ENCODE data around the gene DYNLRB1.

Gene DYNLRB1

DNA sequence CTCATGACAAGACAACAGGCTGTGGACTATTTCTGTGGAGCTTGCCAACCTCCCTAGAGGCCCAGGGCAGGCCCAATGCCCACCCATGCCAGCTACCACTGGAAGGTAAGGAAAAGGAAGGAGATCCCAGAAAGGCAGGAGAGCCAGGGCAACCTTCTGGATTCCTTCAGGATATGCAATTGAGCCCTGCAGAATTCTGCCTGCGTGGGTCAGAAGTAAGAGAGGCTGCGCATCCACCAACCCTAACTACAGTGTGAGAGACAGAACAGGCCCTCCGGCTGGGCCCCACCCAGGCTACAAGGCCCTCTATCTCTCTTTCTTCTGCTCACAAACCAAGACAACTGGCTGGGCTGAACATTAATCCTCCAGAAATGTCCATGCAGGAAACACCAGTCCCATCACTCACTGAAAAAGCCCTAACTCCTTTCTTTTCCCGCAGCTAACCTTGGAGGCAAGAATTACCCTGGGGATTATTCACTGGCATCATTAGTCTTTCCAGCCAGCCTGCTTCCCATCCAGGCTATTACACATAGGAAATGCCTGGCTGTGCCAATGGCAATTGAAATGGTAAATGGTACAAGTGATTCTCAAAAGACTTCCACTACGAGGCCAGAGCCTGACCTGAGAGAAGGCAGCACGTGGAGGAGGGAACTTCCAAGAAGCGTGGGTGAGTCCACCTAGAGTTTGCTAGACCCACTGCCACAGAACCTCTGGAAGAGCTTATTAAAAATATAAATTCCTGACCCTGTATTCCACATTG lies 57.5 kb downstream of the DYNLRB1 start:
- no peak overlapping the region for H3K27ac ChIP-seq
- no peak for TF ChIP-seq ZFX (IDR thresholded peaks at IDR 0.05)
- TF ChIP-seq, protein P1, sequence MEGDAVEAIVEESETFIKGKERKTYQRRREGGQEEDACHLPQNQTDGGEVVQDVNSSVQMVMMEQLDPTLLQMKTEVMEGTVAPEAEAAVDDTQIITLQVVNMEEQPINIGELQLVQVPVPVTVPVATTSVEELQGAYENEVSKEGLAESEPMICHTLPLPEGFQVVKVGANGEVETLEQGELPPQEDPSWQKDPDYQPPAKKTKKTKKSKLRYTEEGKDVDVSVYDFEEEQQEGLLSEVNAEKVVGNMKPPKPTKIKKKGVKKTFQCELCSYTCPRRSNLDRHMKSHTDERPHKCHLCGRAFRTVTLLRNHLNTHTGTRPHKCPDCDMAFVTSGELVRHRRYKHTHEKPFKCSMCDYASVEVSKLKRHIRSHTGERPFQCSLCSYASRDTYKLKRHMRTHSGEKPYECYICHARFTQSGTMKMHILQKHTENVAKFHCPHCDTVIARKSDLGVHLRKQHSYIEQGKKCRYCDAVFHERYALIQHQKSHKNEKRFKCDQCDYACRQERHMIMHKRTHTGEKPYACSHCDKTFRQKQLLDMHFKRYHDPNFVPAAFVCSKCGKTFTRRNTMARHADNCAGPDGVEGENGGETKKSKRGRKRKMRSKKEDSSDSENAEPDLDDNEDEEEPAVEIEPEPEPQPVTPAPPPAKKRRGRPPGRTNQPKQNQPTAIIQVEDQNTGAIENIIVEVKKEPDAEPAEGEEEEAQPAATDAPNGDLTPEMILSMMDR (conservative IDR thresholded peaks at IDR 0.05), result no peak

DNA sequence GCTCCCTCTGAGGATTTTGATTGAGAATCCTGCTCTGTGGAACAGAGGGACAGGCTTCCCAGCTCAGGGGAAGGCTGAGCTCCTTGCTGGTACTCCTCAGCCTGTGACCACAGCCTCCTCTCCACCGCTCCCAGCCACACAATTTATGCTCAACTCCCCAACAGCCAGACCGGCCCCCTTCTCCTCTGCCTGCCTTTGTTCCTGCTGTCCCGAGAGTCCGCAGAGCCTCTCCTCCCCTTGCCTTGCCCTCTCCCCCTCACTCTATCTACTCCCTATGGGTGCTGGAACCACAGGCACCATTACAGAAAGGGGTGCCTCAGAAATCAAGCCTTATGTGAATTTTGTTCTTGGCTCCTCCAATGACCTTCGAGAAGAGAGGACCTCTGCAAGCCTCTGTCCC lies 58.2 kb downstream of the DYNLRB1 start:
- H3K27ac ChIP-seq, result no peak overlapping the region
- TF ChIP-seq, protein P1 (conservative IDR thresholded peaks at IDR 0.05), result no peak
- no peak for TF ChIP-seq ZFX (IDR thresholded peaks at IDR 0.05)

DNA sequence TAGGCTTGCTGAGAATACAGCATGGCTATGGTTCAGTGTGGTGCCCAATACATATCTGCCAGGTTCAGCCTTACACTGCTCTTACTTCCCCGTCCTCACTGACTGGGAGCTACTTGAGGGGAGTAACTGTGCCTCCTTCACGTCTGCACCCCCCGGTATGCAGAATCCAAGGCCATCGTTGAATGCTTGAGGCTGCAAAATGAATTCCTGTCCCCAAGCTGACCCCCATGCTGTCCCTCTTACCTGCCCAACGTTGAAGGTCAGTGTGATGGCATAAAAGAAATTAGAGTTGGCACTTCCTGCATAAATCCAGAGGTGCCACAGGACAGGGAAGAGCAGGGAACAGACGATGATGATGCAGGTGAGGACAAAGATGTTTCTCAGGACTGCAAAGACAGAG lies 58.6 kb downstream of the DYNLRB1 start:
- H3K27ac ChIP-seq, result no peak overlapping the region
- no peak for TF ChIP-seq ZFX (IDR thresholded peaks at IDR 0.05)
- TF ChIP-seq, protein P1 (conservative IDR thresholded peaks at IDR 0.05), result no peak

DNA sequence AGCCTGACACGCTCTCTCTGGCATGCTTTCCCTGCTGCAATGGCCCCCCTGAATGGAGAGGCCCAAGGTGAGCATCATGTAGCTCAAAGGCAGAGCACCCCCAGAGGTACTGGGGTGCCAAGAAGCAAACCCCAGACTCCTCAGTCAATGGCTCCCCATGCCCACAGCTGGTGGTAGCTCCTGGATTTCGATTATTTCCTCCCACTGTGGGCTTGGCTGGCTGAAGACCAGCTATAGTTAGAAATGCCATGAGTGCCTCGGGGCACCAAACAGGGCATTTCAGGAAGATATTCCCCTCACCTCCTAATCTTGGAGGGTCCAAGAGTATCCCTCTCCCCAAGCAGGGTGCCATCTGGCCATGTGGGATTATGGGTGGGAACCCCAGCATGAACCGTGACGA lies 59.0 kb downstream of the DYNLRB1 start:
- H3K27ac ChIP-seq, result no peak overlapping the region
- TF ChIP-seq, protein P1 (conservative IDR thresholded peaks at IDR 0.05), result no peak
- TF ChIP-seq ZFX (IDR thresholded peaks at IDR 0.05), result no peak

DNA sequence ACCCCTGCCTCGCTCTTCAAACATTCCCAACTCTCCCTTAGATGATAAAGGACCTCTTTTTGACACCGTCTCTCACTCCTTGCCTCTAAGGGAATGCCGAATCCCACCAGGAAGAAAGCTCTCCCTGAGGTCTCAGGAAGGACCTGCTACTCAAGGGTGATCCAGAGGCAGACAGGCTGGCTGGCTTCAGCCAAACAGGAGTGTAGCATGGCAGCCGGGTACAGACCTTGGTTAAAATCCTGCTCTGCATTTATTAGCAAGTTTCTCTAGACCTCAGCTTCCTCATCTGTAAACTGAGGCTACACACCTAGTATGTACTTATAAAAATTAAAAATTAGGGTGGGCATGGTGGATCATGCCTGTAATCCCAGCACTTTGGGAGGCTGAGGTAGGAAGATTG lies 59.5 kb downstream of the DYNLRB1 start:
- TF ChIP-seq, protein P1 (conservative IDR thresholded peaks at IDR 0.05), result no peak
- TF ChIP-seq ZFX (IDR thresholded peaks at IDR 0.05), result no peak
- no peak overlapping the region for H3K27ac ChIP-seq

DNA sequence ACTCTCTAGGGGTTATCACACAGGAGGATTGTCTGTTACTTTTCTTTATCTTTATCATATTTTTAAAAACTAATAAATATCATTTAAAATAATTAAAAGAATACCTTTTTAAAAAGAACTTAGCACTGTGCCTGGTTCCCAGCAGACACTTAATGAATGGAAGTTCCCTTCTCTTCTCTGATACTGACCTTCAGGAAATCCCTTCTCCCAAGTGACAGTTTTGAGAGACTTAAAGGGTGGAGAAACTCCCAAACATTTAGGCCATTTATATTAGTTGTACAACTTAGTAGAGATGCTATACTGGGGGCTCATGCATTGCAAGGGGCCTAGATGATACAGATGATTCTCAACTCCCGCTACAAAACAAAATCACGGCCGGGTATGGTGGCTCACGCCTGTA lies 60.8 kb downstream of the DYNLRB1 start:
- H3K27ac ChIP-seq, result no peak overlapping the region
- no peak for TF ChIP-seq ZFX (IDR thresholded peaks at IDR 0.05)
- TF ChIP-seq, protein P1 (conservative IDR thresholded peaks at IDR 0.05), result no peak

DNA sequence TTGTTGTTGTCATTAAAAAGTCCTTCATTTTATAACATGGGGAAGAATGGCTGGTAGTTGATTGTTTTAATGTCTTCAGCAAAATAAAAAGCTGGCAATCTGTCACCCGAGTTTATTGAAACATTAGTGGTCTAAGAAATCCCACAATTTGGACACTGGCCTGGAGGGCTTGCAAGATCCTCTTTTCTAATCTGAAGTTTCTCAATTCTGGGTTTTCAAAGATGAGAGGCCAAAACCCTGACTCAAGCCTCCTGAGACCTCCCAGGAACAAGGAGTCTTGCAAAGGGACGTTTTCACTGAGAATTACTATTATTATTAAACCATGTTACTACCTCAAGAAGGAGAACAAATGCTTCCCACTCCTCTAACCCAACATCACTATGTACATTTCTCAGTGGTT lies 61.8 kb downstream of the DYNLRB1 start:
- no peak overlapping the region for H3K27ac ChIP-seq
- TF ChIP-seq, protein P1 (conservative IDR thresholded peaks at IDR 0.05), result no peak
- TF ChIP-seq ZFX (IDR thresholded peaks at IDR 0.05), result no peak

All from C4-2B (cell line).